ENCODE results near the gene GAS7. TPM values are rescaled to one million over a fixed set of nuclear protein-coding genes. Genes with fewer than 3 reads are reported as not detected.

The GAS7 gene
- total RNA-seq, 3 donors from 2014 or later: 0.30 to 1.6 (median 0.82) TPM

DNA sequence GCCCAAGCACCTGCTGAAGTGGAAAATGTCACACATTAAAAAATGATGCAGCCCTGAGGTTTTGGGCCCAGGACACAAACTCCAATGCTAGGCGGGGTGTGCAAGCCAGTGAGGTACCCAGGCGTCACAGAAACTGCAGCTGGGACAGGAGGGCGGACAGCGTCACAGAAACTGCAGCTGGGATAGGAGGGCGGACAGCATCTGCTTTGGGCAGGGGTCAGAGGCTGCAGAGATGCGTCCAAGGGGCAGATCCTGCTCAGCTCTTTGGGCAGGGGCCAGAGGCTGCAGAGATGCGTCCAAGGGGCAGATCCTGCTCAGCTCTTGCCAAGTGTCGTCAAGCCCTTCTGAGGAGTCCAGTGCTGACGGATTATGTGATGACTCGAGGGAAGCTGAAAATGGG lies 249.5 kb downstream of the GAS7 start:
- H3K4me1 Mint-ChIP-seq (ENCODE audit: low read depth): no peaks in the 10 kb centered on the region
- no peak for DNase-seq
- no peak for ATAC-seq
- H3K4me3 Mint-ChIP-seq: no peak overlapping the region
- H3K36me3 Mint-ChIP-seq (ENCODE audit: insufficient read depth): no peaks in the 10 kb centered on the region
- no peaks in the 10 kb centered on the region for H3K9me3 Mint-ChIP-seq
- no peaks in the 10 kb centered on the region for H3K27me3 Mint-ChIP-seq (ENCODE audit: low read depth)

DNA sequence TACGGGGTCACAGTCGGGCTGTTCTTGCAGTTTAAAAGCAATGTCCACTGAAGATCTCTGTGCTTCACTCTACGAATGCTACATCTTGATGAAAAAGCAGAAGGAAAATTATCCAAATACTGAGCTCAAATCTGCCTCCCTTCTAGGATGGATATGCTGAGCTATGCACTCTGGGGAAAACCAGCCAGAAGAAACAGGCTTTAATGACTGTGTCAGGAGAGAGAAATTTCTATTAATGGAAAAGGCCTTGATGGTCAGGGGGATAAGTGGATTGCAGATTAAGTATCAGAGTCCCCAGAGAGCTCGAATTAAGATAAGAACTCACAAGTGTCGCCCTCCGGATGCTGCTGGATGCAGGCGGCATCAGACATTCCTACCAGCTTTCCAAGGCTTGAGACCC lies 253.7 kb downstream of the GAS7 start:
- Mint-ChIP-seq H3K4me1 (ENCODE audit: low read depth) (no peaks in the 10 kb centered on the region), H3K9me3 (no peaks in the 10 kb centered on the region), H3K4me3 (no peak overlapping the region), H3K36me3 (ENCODE audit: insufficient read depth) (peaks cover 2% of the 10 kb centered on the region), H3K27me3 (ENCODE audit: low read depth) (no peaks in the 10 kb centered on the region)
- DNase-seq (no peak), ATAC-seq (no peak)

DNA sequence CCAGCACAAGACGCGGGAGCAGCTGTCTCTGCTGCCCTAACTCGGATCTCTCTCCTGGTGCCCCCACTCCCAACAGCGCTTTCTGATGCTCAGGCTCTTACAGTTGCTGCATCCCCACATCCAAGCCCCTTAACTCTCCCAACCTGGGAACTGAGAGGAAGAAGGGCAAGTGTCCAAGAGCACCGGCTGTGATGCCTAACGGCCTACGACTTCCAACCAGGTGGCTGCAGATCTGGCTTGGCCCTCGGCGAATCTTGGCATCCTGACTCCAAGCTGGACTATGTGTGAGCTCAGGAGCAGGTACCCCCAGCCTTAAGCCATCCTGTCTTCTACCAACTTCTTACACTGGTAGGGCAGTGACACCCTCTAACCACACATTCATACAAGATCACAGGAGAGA lies 255.1 kb downstream of the GAS7 start:
- H3K4me3 Mint-ChIP-seq: no peak overlapping the region
- DNase-seq: no peak
- H3K9me3 Mint-ChIP-seq: no peaks in the 10 kb centered on the region
- H3K27me3 Mint-ChIP-seq (ENCODE audit: low read depth): no peaks in the 10 kb centered on the region
- no peaks in the 10 kb centered on the region for H3K4me1 Mint-ChIP-seq (ENCODE audit: low read depth)
- peaks cover 2% of the 10 kb centered on the region for H3K36me3 Mint-ChIP-seq (ENCODE audit: insufficient read depth)
- no peak for ATAC-seq

DNA sequence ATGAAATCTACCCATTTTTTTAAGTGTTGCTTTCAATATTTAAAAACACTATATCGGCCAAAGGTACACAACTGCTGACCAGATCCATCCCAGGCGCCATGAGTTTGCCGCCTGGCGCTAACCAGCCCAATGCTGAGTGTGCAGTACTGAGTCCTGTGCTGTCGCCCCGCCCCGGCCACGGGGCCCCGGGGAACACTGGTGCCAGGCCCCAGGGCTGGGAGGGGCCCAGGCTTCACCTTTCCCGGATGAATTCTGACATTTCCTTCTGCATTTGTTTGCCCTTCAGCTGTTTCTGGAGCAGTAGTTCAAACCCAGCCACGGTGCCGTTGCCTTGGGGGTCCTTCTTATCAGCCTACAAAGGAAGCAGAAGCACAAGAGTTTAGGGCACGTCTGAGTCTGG lies 255.5 kb downstream of the GAS7 start:
- H3K4me1 Mint-ChIP-seq (ENCODE audit: low read depth): no peaks in the 10 kb centered on the region
- peaks cover 2% of the 10 kb centered on the region for H3K36me3 Mint-ChIP-seq (ENCODE audit: insufficient read depth)
- no peaks in the 10 kb centered on the region for H3K27me3 Mint-ChIP-seq (ENCODE audit: low read depth)
- H3K4me3 Mint-ChIP-seq: no peak overlapping the region
- DNase-seq (no peak), ATAC-seq (no peak)
- no peaks in the 10 kb centered on the region for H3K9me3 Mint-ChIP-seq

DNA sequence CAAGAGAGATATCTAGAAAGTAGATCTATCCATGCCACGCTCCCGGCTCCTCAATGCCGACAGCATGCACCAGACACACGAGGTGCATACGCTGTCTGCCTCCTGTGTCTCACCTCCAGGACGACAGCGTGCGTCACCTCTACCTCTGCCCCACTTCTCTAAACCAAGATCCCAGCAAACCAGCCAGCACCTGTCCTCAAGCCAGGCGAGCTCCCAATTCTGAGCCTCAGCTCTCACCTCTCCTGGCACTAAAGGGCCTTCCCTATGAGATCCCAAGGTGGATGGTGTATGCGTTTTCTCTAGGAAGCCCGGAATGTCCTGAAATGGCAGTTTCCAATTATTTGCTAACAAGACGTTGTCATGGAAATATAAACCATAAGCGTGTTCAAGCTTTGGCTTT lies 257.1 kb downstream of the GAS7 start:
- no peak overlapping the region for H3K4me3 Mint-ChIP-seq
- no peaks in the 10 kb centered on the region for H3K4me1 Mint-ChIP-seq (ENCODE audit: low read depth)
- H3K9me3 Mint-ChIP-seq: no peaks in the 10 kb centered on the region
- no peaks in the 10 kb centered on the region for H3K27me3 Mint-ChIP-seq (ENCODE audit: low read depth)
- DNase-seq (no peak), ATAC-seq (no peak)
- peaks cover 2% of the 10 kb centered on the region for H3K36me3 Mint-ChIP-seq (ENCODE audit: insufficient read depth)

DNA sequence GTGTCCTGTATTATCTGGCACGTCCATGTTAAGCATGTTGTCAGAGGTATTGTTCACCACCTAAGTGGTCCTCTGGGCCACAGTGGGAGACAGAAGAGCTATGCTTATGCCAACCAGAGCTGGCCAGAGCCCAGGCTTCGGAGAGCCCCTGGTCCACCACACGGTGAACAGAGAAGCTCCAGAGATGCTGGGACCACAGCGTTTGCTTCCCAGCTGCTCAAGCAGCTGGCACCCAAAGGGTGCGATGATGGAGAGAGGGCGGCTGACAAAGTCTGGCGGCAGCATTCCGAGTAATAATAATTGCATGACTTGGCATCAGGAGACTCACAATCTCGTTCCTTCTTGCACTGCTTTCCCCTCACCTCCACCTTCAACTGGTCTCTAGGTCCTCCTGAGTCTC lies 257.6 kb downstream of the GAS7 start:
- DNase-seq (no peak), ATAC-seq (no peak)
- no peaks in the 10 kb centered on the region for H3K27me3 Mint-ChIP-seq (ENCODE audit: low read depth)
- H3K4me3 Mint-ChIP-seq: no peak overlapping the region
- H3K9me3 Mint-ChIP-seq: no peaks in the 10 kb centered on the region
- H3K4me1 Mint-ChIP-seq (ENCODE audit: low read depth): no peaks in the 10 kb centered on the region
- peaks cover 2% of the 10 kb centered on the region for H3K36me3 Mint-ChIP-seq (ENCODE audit: insufficient read depth)

DNA sequence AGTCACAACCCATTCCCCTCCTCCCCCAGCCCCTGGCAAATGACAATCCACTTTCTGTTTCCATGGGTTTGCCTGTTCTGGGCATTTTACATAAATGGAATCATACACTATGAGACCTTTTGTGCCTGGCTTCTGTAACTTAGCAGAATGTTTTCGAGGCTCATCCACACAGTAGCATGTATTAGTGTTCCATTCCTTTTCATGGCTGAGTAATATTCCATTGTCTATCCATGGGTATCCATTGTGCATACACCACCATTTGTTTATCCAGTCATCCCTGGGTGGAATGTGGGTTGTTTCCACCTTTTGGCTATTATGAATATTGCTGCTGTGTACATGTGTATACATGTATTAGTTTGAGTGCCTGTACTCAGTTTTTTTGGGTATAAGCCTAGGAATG lies 259.6 kb downstream of the GAS7 start:
- H3K4me1 Mint-ChIP-seq (ENCODE audit: low read depth): no peaks in the 10 kb centered on the region
- no peaks in the 10 kb centered on the region for H3K9me3 Mint-ChIP-seq
- ATAC-seq (no peak), DNase-seq (no peak)
- peaks cover 2% of the 10 kb centered on the region for H3K36me3 Mint-ChIP-seq (ENCODE audit: insufficient read depth)
- no peak overlapping the region for H3K4me3 Mint-ChIP-seq
- no peaks in the 10 kb centered on the region for H3K27me3 Mint-ChIP-seq (ENCODE audit: low read depth)

DNA sequence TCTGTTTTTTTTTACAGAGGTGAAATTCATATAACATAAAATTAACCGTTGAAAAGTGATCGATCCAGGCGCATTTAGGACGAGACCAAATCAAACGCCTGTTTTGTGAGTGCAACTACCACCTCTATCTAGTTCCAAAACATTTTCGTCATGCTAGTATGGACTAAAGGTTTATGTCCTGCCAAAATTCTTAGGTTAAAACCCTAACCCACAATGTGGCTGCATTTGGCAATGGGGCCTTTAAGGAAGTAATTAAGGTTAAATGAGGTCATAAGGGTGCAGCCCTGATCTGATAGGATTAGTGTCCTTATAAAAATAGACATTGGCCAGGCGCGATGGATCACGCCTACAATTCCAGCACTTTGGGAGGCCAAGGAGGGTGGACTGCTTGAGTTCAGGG lies 260.5 kb downstream of the GAS7 start:
- ATAC-seq: no peak
- H3K36me3 Mint-ChIP-seq (ENCODE audit: insufficient read depth): peaks cover 2% of the 10 kb centered on the region
- no peak for DNase-seq
- no peaks in the 10 kb centered on the region for H3K4me1 Mint-ChIP-seq (ENCODE audit: low read depth)
- H3K27me3 Mint-ChIP-seq (ENCODE audit: low read depth): no peaks in the 10 kb centered on the region
- H3K4me3 Mint-ChIP-seq: no peak overlapping the region
- H3K9me3 Mint-ChIP-seq: no peaks in the 10 kb centered on the region

DNA sequence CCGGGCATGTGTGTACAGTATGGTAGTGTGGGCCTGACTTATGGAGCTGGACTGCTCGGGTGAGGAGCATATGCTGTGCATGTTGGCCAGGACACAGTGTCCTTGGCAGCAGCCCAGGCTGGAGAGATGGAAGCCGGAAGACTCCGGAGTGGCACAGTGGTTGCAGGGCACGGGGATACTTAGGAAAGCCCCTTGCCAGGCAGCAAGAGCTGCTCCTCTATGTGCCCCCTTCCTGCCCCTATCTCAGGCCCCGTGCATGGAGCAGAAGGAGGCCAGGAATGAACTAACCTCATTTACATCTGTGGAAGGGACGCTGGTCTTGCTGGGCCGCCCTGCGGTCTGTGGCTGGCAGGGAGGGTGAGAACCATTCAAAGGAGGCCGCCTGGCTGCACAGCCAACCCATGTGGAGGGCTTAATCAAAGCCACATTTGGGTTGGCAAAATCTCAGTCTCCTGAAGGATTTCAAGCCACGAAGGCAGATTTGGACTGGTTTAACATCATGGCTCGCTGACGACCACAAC lies 261.1 kb downstream of the GAS7 start:
- H3K9me3 Mint-ChIP-seq: no peaks in the 10 kb centered on the region
- no peaks in the 10 kb centered on the region for H3K27me3 Mint-ChIP-seq (ENCODE audit: low read depth)
- ATAC-seq: no peak
- no peaks in the 10 kb centered on the region for H3K4me1 Mint-ChIP-seq (ENCODE audit: low read depth)
- peaks cover 2% of the 10 kb centered on the region for H3K36me3 Mint-ChIP-seq (ENCODE audit: insufficient read depth)
- no peak for DNase-seq
- no peak overlapping the region for H3K4me3 Mint-ChIP-seq

DNA sequence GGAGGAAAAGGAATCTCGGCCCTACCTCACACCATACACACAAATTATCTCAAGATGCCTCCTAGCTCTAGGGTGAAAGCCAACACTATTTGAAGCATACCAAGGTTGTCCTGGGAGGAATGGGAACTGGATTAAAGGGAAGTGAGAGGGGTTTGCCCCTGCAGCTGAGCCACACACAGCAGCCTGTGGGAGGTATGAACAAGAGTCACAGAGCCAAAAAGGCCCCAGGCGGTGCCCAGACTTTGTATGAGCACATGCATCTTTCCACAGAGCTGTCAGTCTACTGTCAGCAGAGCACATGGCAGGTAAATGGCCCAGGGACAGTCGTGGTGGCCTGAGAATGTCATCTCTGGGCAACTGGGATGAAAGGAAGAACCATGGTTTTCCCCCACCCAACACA lies 262.3 kb downstream of the GAS7 start:
- no peak for DNase-seq
- Mint-ChIP-seq H3K4me3 (no peak overlapping the region), H3K4me1 (ENCODE audit: low read depth) (no peaks in the 10 kb centered on the region), H3K36me3 (ENCODE audit: insufficient read depth) (peaks cover 2% of the 10 kb centered on the region), H3K9me3 (no peaks in the 10 kb centered on the region), H3K27me3 (ENCODE audit: low read depth) (no peaks in the 10 kb centered on the region)
- ATAC-seq: no peak

DNA sequence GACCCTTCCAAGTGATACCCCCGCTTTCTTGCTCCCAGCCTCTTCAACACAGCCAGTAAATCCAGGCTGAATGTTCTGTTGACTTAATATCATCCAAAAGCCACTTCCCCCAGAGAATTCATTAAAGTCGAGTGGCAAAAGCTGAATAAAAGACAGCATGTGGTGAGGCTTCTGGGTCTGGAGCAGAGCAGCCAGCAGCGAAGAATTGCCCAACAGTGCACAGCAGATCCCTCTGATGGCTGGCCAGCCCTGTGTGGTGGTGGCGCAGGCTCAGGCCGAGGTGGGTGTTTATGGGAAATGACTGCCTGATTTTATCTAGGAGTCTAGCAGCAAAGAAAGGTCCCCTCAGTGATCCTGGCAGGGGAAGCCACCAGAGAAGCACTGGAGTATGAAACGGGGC lies 263.0 kb downstream of the GAS7 start:
- no peak overlapping the region for H3K4me3 Mint-ChIP-seq
- no peaks in the 10 kb centered on the region for H3K9me3 Mint-ChIP-seq
- H3K36me3 Mint-ChIP-seq (ENCODE audit: insufficient read depth): peaks cover under 1% of the 10 kb centered on the region
- ATAC-seq (no peak), DNase-seq (no peak)
- H3K27me3 Mint-ChIP-seq (ENCODE audit: low read depth): no peaks in the 10 kb centered on the region
- no peaks in the 10 kb centered on the region for H3K4me1 Mint-ChIP-seq (ENCODE audit: low read depth)

DNA sequence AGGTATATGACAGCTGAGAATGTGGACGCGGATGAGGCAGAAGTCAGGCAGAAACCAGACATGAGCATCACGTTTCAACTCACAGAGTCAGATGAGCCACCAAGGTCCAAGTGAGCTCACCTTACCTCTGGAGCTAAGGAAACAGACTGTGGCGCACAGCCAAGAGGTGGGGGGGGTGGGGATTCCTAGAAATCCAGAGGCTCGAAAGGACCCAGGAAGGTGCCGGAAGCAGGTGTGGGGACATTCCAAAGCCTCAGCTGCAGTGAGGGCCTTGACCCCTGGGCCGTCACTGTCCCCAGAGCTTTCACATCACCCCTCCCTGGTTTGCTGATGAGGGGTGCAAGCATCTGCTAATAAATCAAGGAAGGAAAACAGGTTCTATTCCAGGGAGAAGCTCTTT lies 264.1 kb downstream of the GAS7 start:
- no peak overlapping the region for H3K4me3 Mint-ChIP-seq
- no peaks in the 10 kb centered on the region for H3K9me3 Mint-ChIP-seq
- H3K27me3 Mint-ChIP-seq (ENCODE audit: low read depth): no peaks in the 10 kb centered on the region
- DNase-seq (no peak), ATAC-seq (no peak)
- H3K36me3 Mint-ChIP-seq (ENCODE audit: insufficient read depth): no peaks in the 10 kb centered on the region
- no peaks in the 10 kb centered on the region for H3K4me1 Mint-ChIP-seq (ENCODE audit: low read depth)

DNA sequence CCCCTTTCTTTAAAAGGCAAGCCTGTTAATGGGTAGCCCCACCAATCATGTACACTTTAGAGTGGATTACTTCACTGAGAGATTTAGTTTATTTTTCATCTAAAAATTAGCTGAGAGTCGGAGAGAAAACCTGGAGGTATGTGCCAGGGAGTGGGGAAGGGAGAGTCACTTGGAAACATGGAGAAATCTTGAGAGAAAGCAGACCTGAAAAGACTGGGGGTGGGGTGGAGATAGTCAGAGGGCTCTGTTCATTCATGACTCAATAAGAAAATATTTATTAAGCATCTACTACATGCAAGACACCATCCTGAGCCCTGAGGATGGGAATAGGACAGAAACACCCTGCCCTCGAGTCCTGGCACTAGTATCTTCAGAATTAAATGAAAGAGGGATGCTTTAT lies 265.9 kb downstream of the GAS7 start:
- H3K36me3 Mint-ChIP-seq (ENCODE audit: insufficient read depth): no peaks in the 10 kb centered on the region
- H3K4me3 Mint-ChIP-seq: no peak overlapping the region
- H3K9me3 Mint-ChIP-seq: no peaks in the 10 kb centered on the region
- no peaks in the 10 kb centered on the region for H3K4me1 Mint-ChIP-seq (ENCODE audit: low read depth)
- DNase-seq (no peak), ATAC-seq (no peak)
- no peaks in the 10 kb centered on the region for H3K27me3 Mint-ChIP-seq (ENCODE audit: low read depth)

DNA sequence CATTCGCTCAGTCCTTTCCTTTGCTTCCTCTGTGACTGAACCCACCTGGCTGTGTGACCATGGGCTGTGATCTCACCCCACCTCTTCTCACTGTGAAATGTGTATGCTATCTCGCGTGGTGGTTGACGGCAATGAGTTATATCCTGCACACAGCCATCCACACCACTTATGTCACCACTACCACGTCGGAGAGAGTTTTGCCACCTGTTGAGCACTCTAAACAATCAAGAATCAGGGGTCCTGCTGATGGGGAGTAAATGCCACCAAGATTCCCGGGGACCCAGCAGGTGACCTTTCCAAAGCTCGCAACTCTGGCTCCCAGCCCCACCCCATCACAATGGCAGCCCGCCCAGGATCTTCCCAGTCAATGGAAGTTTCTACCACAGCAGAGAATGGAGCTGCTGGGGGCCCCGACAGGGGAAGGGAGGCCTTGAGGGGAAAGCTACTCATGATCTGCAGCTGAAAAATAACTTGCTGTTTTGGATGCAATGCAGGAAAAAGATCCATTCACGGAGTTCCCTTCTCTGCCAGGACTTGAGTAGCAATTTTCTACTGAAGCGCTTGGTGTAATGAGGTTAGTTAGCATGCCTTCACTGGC lies 267.2 kb downstream of the GAS7 start:
- no peaks in the 10 kb centered on the region for H3K27me3 Mint-ChIP-seq (ENCODE audit: low read depth)
- H3K4me3 Mint-ChIP-seq: no peak overlapping the region
- no peak for ATAC-seq
- H3K9me3 Mint-ChIP-seq: no peaks in the 10 kb centered on the region
- no peaks in the 10 kb centered on the region for H3K4me1 Mint-ChIP-seq (ENCODE audit: low read depth)
- no peak for DNase-seq
- no peaks in the 10 kb centered on the region for H3K36me3 Mint-ChIP-seq (ENCODE audit: insufficient read depth)

DNA sequence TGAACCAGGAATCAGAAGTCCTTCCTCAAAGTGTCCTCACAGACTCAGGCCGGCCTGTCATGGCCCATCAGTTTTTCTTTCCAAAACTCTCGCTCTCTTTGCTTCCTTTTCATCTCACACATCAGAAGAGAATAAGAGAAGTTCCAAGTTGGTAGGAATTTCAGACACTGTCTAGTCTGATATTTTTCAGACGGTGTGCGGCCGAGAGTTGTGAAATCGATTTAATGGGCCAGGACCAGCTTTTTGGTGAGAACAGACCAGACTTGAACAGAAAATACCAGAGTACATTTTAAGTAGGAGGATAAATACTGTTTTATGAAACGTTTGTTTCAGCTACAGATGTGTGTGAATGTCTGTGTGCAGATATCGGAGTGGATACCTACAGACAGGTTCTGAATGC lies 268.5 kb downstream of the GAS7 start:
- H3K4me3 Mint-ChIP-seq: no peak overlapping the region
- ATAC-seq: no peak

More for the DNA sequence above, 268.5 kb downstream of the GAS7 start:
- Mint-ChIP-seq H3K9me3 (no peaks in the 10 kb centered on the region), H3K4me1 (ENCODE audit: low read depth) (no peaks in the 10 kb centered on the region), H3K27me3 (ENCODE audit: low read depth) (no peaks in the 10 kb centered on the region), H3K36me3 (ENCODE audit: insufficient read depth) (no peaks in the 10 kb centered on the region)
- DNase-seq: no peak

Data from activated T-cell treated with anti-CD3 and anti-CD28 coated beads, Interleukin-2, amount 50 U/mL, for 4 hours (primary cell).